Suppressor macrophage treated with lipopolysaccharide for 1 hour (primary cell): Measurements from ENCODE around the gene LRRC55.
"Not testable (repeated sequence)": the region's sequence is repeated elsewhere in the genome, so short reads cannot be mapped to it uniquely, and the experiment has no call there.

Experiments used
- DNase-seq, 3 donors: peaks; one replicate each; pipeline ENCODE4 v3.0.0-alpha.2; 2020 to 2022

The LRRC55 gene

DNA sequence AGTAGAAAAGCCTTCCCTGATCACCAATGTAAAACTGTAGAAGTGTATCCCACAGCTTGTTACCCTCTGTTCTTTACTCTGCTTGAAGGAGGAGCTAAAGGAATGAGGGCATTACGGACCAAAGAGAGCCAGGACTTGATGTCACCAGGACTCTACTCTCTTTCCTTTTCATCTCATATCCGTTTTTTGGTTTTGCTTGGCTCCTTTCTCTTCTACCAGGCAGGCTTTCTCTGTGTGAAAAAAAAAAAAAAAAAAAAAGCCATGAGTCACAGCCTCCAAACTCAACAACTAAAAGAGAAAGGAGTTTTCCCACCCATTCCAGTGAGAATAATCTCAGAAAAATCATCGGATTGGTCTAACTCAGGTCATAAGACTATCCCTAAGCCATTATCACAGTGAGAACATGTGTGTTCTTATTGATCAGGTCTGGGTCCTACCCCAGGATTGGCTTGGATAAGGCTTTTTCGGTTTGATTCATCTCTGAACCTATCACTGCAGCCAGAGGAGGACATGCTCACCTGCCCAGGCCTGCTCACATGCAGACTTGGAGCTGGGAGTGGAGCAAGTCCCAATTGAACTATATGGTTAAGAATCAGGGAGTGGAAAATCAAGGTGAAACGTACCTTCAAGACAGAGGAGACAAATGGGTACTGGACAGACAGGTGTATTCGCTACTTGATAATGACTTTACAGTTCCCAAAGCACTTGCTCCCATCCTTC is 19.4 kb upstream of the LRRC55 start:
- no peak for DNase-seq

GRCh38 chr11:57163160-57163868 is 18.4 kb upstream of the LRRC55 start:
- DNase-seq: no peak

DNA sequence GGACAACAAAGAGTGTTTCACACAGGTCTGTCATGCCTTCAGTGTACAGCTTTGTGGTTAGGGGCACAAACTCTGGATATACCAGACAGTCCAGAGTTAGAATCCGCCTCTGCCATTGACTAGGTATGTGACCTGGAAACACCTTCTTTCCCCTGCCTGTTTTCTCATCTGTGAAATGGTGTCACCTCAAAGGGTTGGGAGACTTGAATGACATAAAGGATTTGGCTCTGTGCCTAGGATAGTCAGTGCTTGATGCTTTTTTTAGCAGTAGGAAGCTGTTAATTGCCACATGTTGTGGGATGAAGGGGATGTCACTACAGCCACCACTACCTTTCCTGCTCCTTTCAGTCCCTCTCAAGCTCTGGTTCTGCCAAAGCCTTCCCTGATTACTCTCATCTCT is 17.4 kb upstream of the LRRC55 start:
- DNase-seq: no peak

GRCh38 chr11:57167125-57167846 is 14.5 kb upstream of the LRRC55 start:
- DNase-seq: no peak

GRCh38 chr11:57169732-57170313 is 11.9 kb upstream of the LRRC55 start:
- DNase-seq: not testable (repeated sequence)

DNA sequence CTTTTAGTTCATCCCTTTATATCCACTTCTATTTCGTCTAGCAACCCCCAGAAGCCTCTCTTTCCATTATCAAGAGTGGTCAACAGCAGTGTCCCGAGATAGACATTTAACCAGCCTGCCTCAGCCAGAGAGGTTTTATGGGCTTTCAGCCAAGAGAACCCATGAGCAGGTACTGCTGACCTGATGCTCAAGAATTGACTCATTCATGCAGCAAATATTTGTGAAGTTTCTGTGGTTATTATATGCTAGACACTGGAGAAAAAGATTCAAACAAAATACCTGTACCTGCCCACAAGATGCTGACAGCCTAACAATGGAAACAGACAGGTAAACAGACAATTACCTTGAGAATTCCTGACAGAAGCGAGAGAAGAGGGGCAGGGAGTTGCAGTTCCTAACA is 9.7 kb upstream of the LRRC55 start:
- DNase-seq: no peak

DNA sequence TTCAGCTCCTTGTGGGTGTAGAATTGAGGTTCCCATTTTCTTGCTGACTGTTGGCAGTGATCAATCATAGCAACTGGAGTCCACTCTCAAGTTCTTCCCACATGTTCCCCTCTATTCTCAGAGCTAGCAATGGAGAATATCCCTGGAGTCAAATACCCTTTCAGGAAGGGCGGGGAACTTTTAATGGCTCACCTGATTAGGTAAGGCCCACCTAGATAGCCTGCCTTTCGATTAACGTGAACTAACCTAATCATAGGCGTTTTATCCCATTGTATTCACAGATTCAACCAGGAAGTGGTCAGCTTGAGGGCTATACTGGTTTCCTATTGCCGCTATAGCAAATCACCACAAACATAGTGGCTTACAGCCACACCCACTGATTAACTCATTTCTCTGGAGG is 7.1 kb upstream of the LRRC55 start:
- no peak for DNase-seq

DNA sequence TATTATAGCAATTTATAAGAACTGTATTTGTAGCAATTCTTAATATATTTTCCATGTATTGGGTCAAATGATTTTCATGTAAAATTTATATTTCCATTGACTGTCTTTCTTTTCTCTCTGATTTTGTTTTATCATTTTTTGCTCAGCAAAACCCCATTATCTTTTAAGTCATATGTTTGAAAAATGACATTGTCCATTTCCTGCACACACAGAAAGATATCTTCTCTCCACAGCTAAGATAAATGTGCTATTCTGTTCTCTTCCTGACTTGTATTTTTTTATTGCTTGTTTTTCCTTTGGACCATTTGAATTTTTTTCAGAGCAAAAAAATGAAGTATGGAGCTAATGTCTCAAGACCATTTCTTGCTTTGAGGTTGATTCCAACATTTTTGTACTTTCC is 6.3 kb upstream of the LRRC55 start:
- DNase-seq: no peak

DNA sequence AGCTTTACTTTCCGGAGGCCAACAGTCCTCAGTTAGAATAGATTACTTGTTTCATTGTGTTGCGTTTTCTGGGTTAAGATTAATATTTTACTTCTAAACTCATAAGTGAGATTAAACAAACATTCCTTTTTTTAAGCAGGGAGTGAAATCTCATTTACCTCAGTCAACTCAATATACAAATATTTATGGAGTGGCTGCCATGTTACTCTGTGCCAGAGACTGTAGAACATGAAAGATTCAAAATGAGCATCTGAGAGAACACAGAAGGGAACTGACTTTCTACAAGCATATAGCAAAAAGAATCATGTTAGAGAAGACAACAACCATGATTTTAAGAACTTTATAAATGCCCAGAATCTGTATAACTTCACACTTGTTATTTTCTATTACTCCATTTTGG is 3.4 kb upstream of the LRRC55 start:
- DNase-seq: no peak

DNA sequence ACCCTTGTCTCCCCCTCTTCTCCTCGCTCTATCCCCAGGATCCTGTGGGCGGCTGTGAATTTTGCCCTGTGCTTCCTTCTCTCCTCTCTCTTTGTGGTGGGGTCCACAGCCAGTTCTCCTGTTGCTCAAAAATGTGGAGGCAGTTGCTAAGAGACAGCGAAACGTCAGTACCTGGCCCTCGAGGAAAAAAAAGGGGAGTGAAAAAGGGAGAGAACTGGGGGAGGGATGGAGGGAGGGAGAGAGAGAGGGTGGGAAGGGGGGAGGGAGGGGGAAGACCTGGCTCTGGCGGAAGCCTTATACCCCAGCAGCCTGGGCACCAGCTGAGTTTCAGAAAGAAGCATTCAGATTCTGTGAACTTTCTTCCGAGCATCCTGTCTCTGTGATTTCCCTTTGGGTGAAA is 2.1 kb upstream of the LRRC55 start:
- DNase-seq: no peak

- DNase-seq: no peak
Measured at GRCh38 chr11:57180081-57180561, 1.6 kb upstream of the LRRC55 start.

GRCh38 chr11:57180964-57181363 is 789 bp upstream of the LRRC55 start:
- no peak for DNase-seq

DNA sequence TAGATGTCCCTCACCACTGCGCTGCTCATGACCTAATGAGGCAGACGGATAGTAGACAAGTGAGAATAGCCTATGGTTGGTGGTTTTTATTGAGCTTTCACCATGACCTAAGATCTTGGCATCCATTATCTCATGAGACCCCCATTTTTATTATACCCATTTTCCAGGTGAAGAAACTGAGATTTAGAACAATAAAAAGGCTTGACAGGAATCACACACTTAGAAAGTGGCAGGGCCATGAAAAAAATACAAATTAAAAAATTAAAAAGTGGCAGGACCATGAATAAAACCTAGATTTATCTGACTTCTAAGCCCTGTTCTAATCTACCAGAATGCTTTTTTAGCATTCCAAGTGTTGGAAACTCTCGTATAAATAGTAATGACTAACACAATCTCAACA is 1.1 kb downstream of the LRRC55 start:
- DNase-seq: no peak

DNA sequence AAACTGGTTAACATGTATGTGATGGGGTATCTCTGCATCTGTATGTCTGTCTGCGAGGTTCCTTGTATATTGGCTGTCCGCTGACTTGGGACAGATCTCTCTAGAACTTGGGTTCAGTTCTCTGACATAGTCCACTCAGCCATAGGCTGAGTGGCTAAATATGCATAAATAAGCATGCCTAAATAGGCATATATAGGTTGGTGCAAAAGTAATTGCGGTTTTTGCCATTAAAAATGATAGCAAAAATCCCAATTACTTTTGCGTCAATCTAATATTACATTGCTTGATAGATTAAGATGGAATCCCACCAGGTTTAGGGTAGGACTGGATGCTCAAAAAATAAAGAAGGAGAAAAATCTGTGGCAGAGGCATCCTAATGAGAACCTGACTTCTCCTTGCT is 8.8 kb downstream of the LRRC55 start:
- no peak for DNase-seq

- DNase-seq: peak in 1 of 3 donors; percentile 10
Measured at GRCh38 chr11:57191311-57192219, 9.8 kb downstream of the LRRC55 start.

DNA sequence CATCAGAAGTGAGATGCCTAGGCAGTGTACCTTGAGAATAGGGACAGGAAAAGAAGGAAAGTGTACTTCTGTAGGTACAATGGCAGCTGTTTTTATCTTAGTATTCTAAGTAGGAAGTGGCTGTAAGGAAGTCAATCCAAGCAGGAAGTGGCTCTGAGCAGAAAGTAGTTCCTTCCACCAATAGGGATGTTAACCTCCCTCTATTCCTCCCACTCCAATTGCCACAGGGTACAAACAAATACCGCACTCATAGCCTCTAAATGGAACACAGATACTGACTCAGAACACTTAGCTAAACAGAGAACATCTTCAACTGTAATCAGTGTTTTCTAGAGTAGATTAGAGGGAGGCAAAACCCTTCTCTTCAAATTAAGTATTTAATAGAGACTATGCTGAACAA is 10.6 kb downstream of the LRRC55 start:
- peak in 1 of 3 donors; percentile 20 for DNase-seq

DNA sequence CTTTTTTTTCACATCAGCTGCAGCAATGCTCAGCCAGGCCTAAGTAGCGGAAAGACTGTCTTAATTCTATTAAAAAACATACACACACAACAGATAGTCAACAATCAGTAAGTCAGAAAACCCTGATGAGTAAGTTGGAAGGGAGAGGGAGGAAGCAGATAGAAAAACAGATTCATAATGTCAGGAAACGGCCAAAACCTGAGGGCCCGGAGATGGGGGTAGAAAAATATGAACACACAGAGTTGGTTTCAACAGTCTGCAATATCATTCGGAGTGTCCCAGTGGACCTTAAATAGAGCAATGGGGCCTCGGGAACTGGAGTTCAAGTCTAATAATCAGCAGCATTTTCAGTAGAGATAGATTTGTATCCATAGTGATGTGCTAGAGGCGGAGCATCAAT is 14.8 kb downstream of the LRRC55 start:
- DNase-seq: no peak

DNA sequence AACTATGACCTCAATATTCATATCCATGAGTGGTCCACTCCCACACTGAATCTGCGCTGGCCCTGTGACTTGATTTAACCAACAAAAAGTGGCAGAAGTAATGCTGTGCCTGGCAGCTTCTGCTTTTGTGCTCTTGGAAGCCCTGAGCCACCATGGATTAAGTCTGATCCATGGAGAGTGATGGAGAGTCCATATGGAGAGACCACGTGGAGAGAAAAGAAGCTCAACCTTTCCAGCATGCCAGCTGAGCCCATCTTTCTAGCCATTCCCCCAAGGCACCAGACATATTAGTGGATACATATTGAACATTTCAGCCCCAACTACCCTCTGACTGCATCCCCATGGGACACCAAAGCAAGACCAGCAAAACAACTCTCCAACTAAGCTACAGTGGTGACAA is 16.0 kb downstream of the LRRC55 start:
- DNase-seq: no peak

- no peak for DNase-seq
Measured at GRCh38 chr11:57199330-57199729, 17.6 kb downstream of the LRRC55 start.

DNA sequence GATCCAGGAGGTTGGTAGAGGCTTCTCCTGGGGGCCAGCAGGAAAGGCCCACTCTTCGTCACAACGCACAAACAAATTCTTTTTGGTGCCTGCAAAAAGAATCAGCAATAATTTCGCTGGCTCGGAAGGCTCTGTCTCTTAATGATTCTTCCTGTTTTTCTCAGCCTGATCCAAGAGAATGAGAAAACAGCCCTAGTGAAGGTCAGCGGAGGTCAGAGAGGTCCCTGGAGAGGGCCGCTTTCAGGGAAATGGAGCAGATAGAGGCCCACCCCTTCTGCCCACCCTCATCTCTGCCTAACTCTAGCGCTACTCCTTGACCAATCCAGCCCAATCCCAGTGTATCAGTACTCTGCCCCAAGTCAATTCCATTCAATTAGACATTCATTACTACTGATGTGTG is 19.2 kb downstream of the LRRC55 start:
- DNase-seq: no peak

- DNase-seq: no peak
Measured at GRCh38 chr11:57202281-57202680, 20.5 kb downstream of the LRRC55 start.

- DNase-seq: no peak
Measured at GRCh38 chr11:57203359-57203758, 21.6 kb downstream of the LRRC55 start.
